Activated CD4-positive, alpha-beta T cell treated with anti-CD3 and anti-CD28 coated beads, Interleukin-2, amount 50 U/mL, for 48 hours (primary cell): ENCODE results near the gene PCCA.

ENCODE experiments used
- DNase-seq, 2 experiments: peaks; one replicate each; pipeline ENCODE4 v3.0.0-alpha.2; 2020

Gene PCCA

DNA sequence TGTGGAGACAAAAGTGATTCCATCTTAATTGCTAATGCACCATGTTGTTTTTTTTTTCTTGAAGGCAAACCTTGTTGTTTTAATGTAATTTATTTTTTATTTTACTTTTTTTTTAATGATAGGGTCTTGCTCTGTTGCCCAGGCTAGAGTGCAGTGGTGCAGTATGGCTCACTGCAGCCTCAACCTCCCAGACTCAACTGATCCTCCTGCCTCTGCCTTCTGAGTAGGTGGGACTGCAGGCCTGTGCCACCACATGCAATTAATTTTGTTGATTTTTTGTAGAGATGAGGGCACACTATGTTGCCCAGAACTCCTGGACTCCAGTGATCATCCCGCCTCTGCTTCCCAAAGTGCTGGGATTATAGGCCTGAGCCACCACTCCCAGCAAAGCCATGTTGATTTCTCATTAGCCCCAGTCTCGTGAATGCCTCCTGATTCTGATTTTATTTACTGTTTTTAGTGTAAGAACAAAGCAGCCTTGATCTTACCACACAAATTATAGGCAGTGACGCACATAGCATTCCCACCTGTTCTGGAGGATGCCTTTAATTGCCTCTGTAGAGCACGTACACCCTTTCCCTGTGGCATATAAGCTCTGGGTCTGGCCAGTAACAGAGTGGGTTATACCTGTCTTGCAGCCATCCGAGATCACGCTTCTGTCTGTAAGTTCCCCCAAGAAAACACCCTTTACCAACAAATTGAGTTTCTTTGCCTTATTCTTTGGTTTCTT is 349.3 kb downstream of the PCCA start:
- DNase-seq: no peak

DNA sequence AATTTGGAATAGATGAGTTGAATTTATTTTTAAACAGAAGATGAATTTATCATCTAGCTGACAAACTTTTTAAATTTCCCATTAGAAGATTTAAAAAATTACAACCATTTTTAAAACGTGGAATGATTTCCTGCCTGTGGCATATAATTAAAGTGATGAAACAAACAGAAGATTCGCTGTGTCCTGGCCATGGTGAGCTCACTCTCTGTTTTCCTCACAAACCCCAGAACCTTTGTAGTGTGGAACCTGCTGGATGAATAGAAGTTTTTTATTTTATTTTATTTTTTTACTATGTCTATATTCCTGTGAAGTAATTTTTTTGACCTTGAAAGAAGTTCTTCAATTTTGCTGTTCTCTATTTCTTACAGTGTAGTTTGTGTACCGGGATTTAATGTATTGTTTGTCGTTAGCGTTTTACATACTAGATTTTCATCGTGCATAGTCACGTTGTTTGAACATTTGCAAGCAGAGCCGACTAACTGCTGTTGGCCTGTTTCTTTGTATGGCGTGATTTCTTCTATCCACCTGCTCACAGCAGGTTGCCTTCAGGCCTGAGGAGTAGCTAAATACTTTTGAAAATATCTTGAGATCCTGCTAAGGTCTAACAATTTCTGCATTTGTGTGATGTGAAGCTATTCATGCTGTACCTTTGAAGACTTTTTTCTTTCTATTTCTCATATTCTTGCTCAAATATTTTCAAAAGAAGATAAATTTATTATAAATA is 350.5 kb downstream of the PCCA start:
- no peak for DNase-seq

DNA sequence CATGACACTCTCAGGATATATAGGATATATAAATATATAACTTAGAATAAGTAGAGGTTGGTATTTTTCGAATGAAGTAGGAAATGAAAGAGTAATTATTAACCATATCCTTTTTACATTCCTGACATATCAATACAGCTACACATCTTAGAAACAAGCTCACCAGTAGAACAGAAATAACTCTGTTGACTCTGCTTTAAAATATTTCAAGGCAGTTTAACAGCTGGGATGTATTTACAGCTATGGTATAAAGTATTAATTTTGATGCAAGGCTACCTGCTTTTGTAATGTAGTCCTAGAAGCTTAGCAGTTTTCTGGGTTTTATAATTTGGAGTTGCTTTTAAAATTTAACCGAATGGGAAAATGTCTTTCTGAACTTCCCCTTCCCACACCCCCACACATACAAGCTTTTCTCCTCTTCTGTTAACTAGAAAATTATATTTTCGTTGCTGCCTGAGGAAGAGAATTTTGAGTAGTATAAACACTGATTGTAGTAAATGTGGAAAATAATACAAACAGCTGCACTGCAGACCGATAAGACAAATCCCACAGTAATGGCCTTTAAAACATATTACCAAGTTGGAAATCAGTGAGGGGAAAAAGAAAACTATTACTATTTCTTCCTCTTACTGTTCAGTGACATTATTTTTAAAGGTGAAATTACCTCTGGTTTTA is 352.0 kb downstream of the PCCA start:
- DNase-seq: no peak

DNA sequence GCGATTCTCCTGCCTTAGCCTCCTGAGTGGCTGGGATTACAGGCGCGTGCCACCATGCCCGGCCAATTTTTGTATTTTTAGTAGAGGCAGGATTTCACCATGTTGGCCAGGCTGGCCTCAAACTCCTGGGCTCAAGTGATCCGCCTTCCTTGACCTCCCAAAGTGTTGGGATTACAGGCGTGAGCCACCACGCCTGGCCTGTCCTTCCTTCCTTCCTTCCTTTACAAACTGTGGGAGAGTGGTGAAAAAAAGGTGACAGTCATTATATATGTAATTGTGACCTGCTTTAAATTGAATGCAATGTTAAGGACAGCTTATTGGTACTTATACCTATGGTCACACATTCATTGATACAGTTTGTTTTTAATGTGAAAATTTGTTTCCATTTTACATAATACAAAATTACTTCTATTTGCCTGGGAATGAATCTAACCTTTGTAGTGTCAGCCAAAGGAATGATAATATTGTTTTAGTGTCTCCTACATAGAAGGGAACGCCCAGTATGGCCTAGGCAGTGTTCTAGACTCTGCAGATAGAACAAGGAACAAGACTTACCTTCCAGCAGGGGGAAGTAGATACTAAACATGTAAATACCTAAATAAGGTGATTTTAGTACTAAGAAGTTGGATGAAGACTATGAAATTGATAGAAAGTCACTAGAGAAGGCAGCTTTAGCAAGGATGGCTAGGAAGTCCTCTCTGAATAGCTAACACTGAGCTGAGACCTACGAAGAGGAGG is 353.4 kb downstream of the PCCA start:
- no peak for DNase-seq

DNA sequence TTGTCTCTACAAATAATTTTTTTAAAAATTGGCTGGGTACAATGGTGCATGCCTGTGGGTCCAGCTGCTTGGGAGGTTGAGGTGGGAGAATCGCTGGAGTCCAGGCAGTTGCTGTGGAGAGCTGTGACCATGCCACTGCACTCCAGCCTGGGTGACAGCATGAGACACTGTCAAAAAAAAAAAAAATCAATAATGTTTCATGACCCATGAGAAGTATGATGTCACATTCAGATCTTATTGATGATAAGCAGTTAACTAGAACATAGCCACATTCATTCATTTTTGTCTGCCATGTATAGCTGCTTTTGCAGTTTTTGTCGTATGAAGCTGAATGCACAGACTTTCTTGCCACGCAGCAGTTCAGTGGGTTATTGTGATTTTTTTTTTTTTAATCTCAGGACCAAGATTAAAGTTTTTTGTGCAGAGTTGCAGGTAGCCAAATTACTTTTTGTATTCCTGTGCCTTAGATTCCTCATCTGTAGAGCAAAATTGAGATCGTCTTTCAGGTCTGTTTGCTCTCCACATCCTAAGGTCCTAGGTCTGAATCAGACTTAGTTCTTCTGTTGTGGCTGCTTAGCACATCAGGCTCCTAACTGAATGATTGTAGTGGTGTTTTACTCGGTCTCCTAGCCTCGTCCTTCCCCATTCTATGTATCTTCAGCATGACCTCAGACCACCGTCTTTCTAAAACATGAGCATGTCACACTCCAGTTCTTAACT is 354.5 kb downstream of the PCCA start:
- DNase-seq: no peak

DNA sequence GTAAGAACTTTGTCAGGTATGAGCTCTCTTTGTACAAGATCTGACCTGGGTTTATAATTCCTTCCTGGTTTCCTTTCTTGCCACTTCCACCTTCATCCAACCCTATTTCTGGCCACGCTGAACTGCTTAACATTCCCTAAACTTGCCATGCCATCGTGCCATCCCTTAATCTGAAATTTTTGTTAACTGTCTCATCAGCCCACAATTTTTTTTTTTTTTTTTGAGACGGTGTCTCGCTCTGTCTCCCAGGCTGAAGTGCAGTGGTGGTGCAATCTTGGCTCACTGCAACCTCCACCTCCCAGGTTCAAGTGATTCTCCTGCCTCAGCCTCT is 355.1 kb downstream of the PCCA start:
- no peak for DNase-seq

DNA sequence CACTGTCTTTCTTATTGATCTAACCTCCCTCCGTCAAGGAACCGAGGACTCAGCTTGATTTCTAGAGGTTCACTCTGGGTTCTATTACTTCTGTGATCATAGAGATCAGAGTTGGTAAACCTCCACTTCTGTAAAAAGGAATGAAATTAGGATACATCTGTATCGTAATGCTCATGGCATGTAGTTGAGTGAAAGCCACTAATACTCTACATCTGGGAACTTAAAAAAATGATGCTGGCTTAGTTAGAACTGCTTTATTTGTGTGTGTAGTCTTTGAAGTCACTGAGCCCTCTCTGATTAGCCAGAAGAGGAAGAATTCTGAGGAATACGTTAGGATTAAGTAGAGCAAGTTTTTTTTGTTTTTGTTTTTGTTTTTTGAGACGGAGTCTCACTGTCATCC is 358.9 kb downstream of the PCCA start:
- DNase-seq: no peak

DNA sequence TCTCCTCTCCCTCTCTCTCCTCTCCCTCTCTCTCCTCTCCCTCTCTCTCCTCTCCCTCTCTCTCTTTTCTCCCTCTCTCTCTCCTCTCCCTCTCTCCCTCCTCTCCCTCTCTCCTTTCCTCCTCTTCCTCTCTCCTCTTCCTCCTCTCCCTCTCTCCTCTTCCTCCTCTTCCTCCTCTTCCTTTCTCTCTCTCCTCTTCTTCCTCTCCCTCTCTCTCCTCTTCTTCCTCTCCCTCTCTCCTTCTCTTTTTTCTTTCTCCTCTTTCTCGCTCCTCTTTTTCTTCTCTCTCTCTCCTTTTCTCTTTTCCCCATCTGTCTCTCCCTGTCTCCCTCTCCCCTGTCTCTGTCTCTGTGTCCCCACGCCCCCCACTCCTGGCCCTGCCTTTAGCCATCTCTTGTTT is 363.0 kb downstream of the PCCA start:
- DNase-seq: no peak

DNA sequence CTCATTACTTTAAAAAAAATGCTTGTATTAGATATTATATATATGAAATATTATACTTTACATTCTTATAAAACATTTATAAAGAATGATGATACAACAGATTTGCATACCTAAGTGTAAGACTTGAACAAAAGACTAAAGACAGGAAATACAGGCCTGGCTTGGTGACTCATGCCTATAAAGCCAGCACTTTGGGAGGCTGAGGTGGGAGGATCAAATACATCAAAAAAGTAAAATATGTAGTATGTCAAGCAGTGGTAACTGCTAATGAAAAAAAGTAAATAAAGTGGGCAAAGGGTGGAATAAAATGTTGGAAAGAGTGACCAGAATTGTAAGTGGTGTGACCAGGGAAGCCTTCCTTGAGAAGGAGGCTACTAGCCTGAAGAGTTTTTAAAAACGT is 366.0 kb downstream of the PCCA start:
- no peak for DNase-seq

DNA sequence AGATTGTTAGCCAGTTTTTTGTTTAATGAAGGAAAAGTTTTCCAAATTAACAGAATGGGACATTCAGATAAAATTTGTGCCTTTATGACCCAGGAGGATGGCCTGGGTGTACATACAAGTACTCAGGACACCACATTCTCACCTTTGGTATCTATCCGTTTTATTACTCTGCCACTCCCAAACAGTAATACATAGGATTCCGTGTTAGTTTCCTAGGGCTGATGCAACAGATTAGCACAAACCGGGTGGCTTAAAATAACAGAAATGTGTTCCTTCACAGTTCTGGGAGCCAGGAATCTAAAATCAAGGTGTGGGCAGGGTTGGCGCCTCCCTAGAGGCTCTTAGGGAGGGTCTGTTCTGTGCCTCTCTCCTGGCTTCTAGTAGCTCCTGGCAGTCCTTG is 369.8 kb downstream of the PCCA start:
- no peak for DNase-seq

DNA sequence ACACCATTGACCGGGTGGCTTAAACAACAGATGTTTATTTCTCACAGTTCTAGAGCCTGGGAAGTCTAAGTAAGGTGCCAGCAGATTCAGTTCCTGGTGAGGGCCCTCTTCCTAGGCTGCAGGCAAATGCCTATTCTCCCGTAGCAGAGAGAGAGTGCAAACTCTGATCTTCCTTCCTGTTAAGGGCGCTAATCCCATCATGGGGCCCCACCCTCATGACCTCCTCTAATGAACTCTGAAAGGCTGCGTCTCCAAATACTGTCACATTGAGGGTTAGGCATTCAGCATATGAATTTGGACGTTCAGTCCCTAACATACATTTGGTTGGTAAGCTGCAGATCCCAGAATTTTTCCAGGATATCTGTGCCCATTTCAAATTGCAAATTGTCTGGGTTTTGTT is 370.9 kb downstream of the PCCA start:
- DNase-seq: no peak

DNA sequence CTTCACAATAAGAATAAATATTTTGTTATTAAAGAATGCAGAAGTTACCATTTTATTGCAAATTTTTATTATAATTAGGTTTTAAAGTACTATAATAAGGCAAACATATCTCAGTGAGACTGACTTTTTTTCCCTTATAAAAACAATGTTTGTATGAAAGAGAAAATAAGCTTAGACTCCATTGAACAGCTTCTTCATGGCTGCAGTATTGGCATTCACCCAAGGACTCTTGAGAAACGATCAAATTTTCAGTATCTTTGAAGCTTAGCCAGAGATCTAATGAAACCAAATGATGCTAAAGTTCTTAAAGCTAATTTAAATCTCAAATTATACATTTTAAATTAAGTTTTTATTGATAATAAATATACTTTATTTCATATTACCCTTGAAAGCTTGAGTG is 371.4 kb downstream of the PCCA start:
- no peak for DNase-seq

DNA sequence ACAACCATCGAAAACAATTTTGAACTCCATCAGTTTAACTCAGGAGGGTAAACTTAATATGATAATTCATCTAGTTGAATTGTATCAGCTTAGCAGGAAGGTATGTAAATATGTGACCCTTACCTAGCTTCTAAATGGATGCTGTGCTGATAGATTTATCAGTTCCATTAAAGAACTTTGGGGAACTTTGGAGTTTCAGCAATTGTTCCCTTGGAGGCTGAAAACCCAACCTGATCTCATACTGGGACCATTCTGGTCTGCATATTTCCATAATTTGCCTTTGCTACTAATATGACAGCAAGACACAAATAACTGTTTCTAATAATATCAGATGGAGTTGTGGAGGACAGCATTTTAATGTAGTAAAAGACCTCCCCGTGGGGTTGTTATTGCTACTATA is 371.9 kb downstream of the PCCA start:
- no peak for DNase-seq

DNA sequence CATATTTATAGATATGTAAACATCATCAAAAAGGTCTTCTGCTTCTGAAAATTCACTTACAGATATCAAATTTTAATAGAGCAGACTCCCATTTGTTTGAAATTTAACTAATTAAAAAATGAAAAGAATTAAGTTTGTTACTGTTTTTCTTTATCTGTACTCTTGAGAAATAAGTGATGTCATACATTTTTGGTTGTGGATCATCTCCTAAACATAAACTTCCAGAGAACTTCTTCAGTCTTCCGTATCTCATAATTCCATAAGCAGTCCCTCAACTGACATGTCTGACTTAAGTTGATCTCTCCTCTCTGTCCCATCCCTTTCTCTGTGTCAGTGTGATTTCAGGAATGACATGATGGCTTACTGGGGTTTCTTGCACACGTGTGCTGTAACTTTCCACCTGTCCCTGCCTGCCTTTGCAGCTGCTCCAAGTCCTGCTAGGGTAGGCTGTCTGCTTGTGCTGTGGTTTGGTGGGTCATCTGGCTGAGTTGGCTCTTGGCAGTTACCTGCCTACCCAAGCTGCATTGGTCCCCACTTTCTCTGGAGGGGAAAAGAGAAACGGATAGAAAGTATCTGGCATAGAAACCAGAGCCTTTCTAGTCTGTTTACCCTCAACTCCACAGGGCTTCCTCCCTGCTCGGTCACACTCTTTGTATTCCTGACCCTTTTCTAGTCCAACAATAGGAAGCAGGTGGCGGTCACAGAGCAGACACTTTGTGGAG is 372.6 kb downstream of the PCCA start:
- no peak for DNase-seq

DNA sequence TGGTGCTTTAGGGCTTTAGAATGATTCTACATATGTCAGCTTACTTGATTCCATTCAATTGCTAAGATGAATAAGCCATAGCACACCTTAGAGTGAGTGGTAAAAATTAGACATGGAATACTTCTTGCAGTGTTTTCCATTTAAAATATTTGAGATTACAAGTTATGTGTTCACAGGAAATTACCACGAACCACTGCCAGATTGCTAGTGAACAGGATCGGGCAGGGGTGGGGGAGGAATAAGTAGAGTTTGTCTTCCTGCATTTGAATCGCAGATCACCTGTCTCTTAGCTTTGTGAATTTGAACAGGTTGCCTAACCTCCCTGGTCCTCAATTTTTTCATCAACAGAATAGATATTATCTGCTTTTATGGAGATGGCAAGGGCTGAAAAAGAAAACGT is 375.1 kb downstream of the PCCA start:
- DNase-seq: no peak

DNA sequence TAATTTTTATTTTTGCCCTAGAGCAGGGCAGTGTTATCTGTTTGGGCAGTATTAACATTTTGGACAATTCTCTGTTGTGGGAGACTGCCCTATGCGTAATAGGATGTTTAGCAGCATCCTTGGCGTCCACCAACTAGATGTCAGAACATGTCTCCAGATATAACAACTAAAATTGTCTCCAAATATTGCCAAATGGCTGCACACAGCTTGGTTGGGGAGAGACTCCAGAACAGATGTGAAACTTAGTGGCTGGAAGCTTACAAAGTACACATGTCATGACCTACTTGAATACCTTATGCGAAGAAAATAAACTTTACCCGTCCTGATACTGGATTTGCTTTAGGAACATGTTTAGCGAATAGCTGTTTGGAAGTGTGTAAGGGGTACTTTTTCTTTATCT is 376.7 kb downstream of the PCCA start:
- no peak for DNase-seq

DNA sequence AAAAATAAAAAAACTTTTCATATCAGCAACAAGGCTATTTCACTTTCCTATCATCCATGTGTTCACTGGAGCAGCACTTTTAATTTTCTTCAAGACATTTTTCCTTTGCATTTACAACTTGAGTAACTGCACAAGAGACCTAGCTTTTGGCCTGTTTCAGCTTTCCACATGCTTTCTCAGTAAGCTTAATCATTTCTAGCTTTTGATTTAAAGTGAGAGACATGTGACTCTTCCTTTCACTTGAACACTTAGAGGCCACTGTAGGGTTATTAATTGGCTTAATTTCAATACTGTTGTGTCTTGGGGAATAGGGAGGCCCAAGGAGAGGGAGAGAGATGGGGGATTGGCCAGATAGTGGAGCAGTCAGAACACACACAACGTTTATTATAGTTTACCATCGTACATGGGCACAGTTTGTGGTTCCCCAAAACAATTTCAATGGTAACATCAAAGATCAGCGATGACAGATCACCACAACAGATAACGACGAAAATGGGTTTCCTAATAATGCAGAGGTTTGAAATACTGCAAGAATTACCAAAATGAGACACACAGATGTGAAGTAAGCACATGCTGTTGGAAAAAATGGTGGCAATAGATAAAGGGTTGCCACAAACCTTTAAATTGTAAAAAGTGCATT is 382.1 kb downstream of the PCCA start:
- no peak for DNase-seq

DNA sequence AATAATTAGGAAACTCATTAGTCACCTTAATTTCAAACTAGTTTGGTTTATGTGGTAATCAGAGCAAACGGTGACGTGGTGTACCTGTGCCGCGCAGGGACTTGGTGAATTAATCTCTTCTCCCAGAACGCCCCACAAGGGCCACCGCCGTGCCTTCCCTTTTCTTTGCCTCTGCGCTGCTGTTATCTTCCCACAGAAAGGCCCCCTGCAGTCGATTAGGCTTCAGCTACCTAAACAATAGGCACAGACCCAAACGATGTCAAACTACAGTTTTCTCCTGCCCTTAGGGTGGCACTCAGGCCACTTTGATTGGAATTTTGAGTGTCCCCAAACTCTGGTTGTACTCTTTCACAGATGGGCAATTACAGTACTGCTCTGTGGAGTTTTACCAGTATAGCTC is 384.2 kb downstream of the PCCA start:
- DNase-seq: no peak

DNA sequence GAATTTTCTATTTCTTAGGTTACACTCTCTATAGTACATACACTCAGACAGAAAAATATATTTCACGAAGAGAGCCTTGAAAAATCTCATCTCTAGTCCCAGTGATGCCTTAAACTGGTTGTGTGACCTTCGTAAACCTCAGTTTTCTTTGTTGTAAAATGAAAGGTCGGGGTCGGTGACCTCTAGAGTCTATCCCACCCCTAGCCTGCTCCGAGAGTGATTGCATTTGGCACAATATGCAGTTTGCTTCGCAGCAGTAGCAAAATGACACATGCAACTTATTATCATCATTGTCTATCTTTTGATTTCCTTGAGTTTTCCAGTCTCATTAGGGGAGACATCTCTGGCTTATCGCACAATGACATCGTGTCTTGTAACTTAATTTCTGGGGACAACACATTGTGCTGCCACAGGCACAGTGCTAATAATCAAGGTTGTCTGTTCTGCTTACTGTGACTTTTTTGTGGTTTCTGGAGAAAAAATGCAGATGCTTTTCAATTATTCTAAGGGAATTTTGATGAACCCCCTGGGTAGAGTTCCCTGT is 384.7 kb downstream of the PCCA start:
- no peak for DNase-seq

DNA sequence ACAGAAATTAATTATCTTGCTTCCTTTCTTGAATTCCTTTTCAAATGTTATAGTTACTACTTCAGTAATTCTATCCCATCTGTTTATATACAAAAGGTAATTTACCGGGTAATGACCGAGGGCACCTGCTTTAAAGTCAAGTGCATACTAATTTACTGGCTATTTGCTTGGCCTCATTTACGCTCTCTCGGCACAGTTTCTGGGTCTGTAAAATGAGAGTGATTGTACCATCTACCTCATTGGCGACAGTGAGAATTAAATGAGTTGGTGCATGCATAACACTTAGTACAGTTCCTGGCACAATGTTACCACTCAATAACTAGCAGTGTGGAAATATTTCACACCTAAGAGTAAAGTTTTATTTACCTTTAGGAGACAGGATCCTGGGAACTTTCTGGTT is 388.1 kb downstream of the PCCA start:
- no peak for DNase-seq

DNA sequence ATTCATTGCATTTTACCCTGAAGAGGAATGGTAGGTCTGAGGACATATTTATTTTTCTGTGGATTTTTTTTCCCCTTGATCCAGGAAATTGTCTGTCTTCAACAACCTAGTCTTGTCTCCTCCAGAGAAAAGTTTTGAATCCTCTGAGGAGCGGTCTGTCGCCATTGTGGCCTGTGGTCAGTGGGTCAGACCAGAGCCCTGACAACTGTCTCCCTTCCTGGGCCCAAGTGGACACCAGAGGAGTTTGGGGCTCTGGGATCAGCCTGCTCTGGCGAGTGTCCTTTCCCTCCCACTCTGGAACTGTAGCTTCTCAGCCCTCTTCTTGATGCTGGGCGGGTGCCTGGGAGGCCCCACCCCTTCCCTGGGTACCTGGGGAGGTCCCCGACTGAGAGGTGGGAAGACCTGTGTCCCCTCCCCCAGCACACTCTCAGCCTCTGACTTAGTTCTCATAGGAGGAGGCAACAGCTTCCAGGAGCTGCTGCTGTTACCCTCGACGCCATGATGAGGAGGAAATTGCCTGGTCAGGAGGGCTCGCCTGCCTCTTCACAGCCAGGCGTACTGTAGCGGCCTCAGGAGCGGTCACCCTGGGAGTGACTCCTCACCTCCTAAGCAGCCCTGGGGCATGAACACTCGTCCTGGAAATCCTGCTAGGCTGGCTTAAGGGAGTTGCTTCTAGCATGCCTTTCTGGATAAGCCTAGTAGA is 389.4 kb downstream of the PCCA start:
- no peak for DNase-seq
